ENCODE results near the gene TCN2.

DNA sequence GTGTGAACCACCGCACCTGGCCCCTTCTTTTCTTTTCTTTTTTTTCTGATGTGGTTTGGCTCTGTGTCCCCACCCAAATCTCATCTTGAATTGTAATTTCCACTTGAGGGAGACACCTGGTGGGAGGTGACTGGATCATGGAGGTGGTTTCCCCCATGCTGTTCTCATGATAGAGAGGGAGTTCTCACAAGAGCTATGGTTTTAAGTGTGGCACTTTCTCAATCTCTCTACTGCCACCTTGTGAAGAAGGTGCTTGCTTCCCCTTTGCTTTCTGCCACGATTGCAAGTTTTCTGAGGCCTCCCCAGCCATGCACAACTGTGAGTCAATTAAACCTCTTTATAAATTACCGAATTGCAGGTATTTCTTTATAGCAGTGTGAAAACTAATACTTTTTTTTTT lies 4.9 kb upstream of the TCN2 start:
- TF ChIP-seq EZH2 (IDR thresholded peaks at IDR 0.05; ENCODE audit: insufficient read depth, low read length): no peak
- TF ChIP-seq, protein P1, sequence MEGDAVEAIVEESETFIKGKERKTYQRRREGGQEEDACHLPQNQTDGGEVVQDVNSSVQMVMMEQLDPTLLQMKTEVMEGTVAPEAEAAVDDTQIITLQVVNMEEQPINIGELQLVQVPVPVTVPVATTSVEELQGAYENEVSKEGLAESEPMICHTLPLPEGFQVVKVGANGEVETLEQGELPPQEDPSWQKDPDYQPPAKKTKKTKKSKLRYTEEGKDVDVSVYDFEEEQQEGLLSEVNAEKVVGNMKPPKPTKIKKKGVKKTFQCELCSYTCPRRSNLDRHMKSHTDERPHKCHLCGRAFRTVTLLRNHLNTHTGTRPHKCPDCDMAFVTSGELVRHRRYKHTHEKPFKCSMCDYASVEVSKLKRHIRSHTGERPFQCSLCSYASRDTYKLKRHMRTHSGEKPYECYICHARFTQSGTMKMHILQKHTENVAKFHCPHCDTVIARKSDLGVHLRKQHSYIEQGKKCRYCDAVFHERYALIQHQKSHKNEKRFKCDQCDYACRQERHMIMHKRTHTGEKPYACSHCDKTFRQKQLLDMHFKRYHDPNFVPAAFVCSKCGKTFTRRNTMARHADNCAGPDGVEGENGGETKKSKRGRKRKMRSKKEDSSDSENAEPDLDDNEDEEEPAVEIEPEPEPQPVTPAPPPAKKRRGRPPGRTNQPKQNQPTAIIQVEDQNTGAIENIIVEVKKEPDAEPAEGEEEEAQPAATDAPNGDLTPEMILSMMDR (IDR thresholded peaks at IDR 0.05; ENCODE audit: insufficient read depth, low read depth, low read length): peak; percentile 31
